HCT116 (cell line): ENCODE data around the gene LIPT2. TPM values are rescaled to one million over a fixed set of nuclear protein-coding genes. Genes with fewer than 3 reads are reported as not detected.

Experiments used
- ATAC-seq: fragments of 200-7000 bp; cut with Tn5 transposase; 2 replicates; pipeline ENCODE4 v1.9.1; 2020; ENCODE audit warnings: mild to moderate bottlenecking, moderate library complexity
- BruUV-seq: library from RNA; stranded (reverse); fragments of 400-500 nt; replicated peaks from 2 replicates; lab custom pipeline; 2021; lab: Mats Ljungman, UMichigan
- CTCF ChIA-PET: fragments of 300-600 bp; sonication (Branson Sonifier 250); formaldehyde crosslinking; loops from one replicate; lab custom pipeline; 2021; ENCODE audit warnings: antibody characterized with exemption; lab: Charles Lee
- POLR2A ChIA-PET: fragments of 300-600, 350-600 bp; sonication (Branson Sonifier 250); formaldehyde crosslinking; loops from one replicate; lab custom pipeline; 2021; ENCODE audit warnings: antibody characterized with exemption; lab: Charles Lee
- RAD21 ChIA-PET, 2 experiments: fragments of 300-600 bp; sonication (Branson Sonifier 250); formaldehyde crosslinking; loops; one replicate each; lab custom pipeline; 2023; ENCODE audit warnings: low total read pairs in 2 of 2; ENCODE audit not compliant: uncharacterized antibody in 2 of 2, unreplicated experiment in 2 of 2, low non-redundant PET in 1 of 2; lab: Charles Lee
- DNase-seq: peaks from one replicate; pipeline ENCODE4 v3.0.0-alpha.2; 2010; ENCODE audit warnings: low read depth, low spot score
- H2AFZ ChIP-seq: fragments of 200-600 bp; shearing (Covaris generic), sonication (generic); 2 replicates; pipeline ENCODE4 v1.6.1; 2017; ENCODE audit warnings: low read depth, mixed run types, mixed read lengths, antibody characterized with exemption, low read length; ENCODE audit not compliant: poor library complexity, severe bottlenecking
- H3K27ac ChIP-seq: 2 replicates; pipeline ENCODE4 v1.5.1; 2012; ENCODE audit warnings: low read depth, low read length
- H3K27me3 ChIP-seq: fragments of 200-600 bp; sonication (generic); 2 replicates; pipeline ENCODE4 v1.6.1; 2016; ENCODE audit warnings: mixed run types, low read length, mixed read lengths; ENCODE audit not compliant: insufficient read depth
- H3K36me3 ChIP-seq, 2 experiments: fragments of 200-500 bp in 1 of 2; fragments of 200-600 bp in 1 of 2; sonication (Bioruptor generic) in 1 of 2; sonication (generic) in 1 of 2; 2 replicates each; pipeline versions ENCODE4 v1.5.1 to v1.6.1; 2014 to 2016; ENCODE audit warnings: low read length in 2 of 2, inconsistent platforms in 1 of 2, mixed read lengths in 1 of 2, mixed run types in 1 of 2; ENCODE audit not compliant: insufficient read depth in 2 of 2, control insufficient read depth in 1 of 2
- H3K4me1 ChIP-seq, 2 experiments: fragments of 200-600 bp in 1 of 2; sonication (generic) in 1 of 2; 2 replicates each; pipeline versions ENCODE4 v1.5.1 to v1.6.1; 2012 to 2017; ENCODE audit warnings: low read length in 2 of 2, inconsistent platforms in 1 of 2, mild to moderate bottlenecking in 1 of 2, mixed read lengths in 1 of 2, mixed run types in 1 of 2, moderate library complexity in 1 of 2; ENCODE audit not compliant: insufficient read depth in 2 of 2, control insufficient read depth in 1 of 2
- H3K4me2 ChIP-seq: fragments of 200-600 bp; sonication (generic); 2 replicates; pipeline ENCODE4 v1.6.1; 2017; ENCODE audit warnings: mixed run types, low read length, mixed read lengths
- H3K4me3 ChIP-seq, 2 experiments: fragments of 200-600 bp in 1 of 2; sonication (generic) in 1 of 2; replicated peaks in 1 of 2; 2 replicates each; pipeline ENCODE4 v1.5.1; 2011 to 2016; ENCODE audit warnings: low read length in 2 of 2, control low read depth in 1 of 2, low read depth in 1 of 2, mild to moderate bottlenecking in 1 of 2, mixed read lengths in 1 of 2, mixed run types in 1 of 2
- H3K79me2 ChIP-seq: fragments of 200-600 bp; sonication (generic); 2 replicates; pipeline ENCODE4 v1.6.1; 2017; ENCODE audit warnings: mild to moderate bottlenecking, mixed run types, low read length, moderate library complexity, mixed read lengths; ENCODE audit not compliant: insufficient read depth
- H3K9ac ChIP-seq: fragments of 200-600 bp; sonication (generic); 2 replicates; pipeline ENCODE4 v1.6.1; 2016; ENCODE audit warnings: low read length, mixed read lengths
- H3K9me2 ChIP-seq: fragments of 200-600 bp; sonication (generic), shearing (Covaris generic); 2 replicates; pipeline ENCODE4 v1.6.1; 2017; ENCODE audit warnings: mixed run types, mild to moderate bottlenecking, moderate library complexity; ENCODE audit not compliant: insufficient read depth
- H3K9me3 ChIP-seq, 2 experiments: fragments of 200-500 bp in 1 of 2; fragments of 200-600 bp in 1 of 2; sonication (Bioruptor generic) in 1 of 2; sonication (generic) in 1 of 2; 2 replicates each; pipeline ENCODE4 v1.6.1; 2014 to 2017; ENCODE audit warnings: low read length in 2 of 2, mixed read lengths in 2 of 2, inconsistent platforms in 1 of 2, low read depth in 1 of 2, mild to moderate bottlenecking in 1 of 2, mixed run types in 1 of 2, moderate library complexity in 1 of 2; ENCODE audit not compliant: control insufficient read depth in 1 of 2, insufficient read depth in 1 of 2
- H4K20me1 ChIP-seq: fragments of 200-600 bp; sonication (generic), shearing (Covaris generic); 2 replicates; pipeline ENCODE4 v1.6.1; 2017; ENCODE audit warnings: mixed run types, mild to moderate bottlenecking, moderate library complexity; ENCODE audit not compliant: insufficient read depth
- CBX3 ChIP-seq: IDR thresholded peaks from 2 replicates; pipeline ENCODE4 v1.6.1; 2012; ENCODE audit warnings: low read depth
- CEBPB ChIP-seq: IDR thresholded peaks from 2 replicates; pipeline ENCODE4 v1.6.1; 2012; ENCODE audit warnings: low read depth
- ELF1 ChIP-seq: IDR thresholded peaks from 2 replicates; pipeline ENCODE4 v1.6.1; 2012; ENCODE audit warnings: low read depth, borderline replicate concordance
- EZH2 ChIP-seq: fragments of 200-600 bp; sonication (generic); IDR thresholded peaks from 2 replicates; pipeline ENCODE4 v1.6.1; 2017; ENCODE audit warnings: antibody characterized with exemption, mixed run types
- EZH2phosphoT487 ChIP-seq: fragments of 200-600 bp; IDR thresholded peaks from 2 replicates; pipeline ENCODE4 v1.6.1; 2018; ENCODE audit warnings: antibody characterized with exemption, borderline replicate concordance
- FOSL1 ChIP-seq: IDR thresholded peaks from 2 replicates; pipeline ENCODE4 v1.6.1; 2012; ENCODE audit warnings: low read depth
- POLR2A ChIP-seq: IDR thresholded peaks from 2 replicates; pipeline ENCODE4 v1.7.0; 2011; ENCODE audit warnings: borderline replicate concordance; ENCODE audit not compliant: insufficient read depth, insufficient read length; ENCODE audit errors: extremely low read depth
- POLR2AphosphoS5 ChIP-seq: IDR thresholded peaks from 2 replicates; pipeline ENCODE4 v1.6.1; 2011; ENCODE audit warnings: mild to moderate bottlenecking, low read depth, low read length, moderate library complexity
- RAD21 ChIP-seq: IDR thresholded peaks from 2 replicates; pipeline ENCODE4 v1.6.1; 2012; ENCODE audit warnings: low read depth, mild to moderate bottlenecking
- SIN3A ChIP-seq: IDR thresholded peaks from 2 replicates; pipeline ENCODE4 v1.6.1; 2012; ENCODE audit warnings: low read depth
- SRF ChIP-seq: IDR thresholded peaks from 2 replicates; pipeline ENCODE4 v1.6.1; 2012; ENCODE audit warnings: low read depth
- TCF7L2 ChIP-seq: IDR thresholded peaks from 2 replicates; pipeline ENCODE4 v1.7.0; 2011; ENCODE audit warnings: borderline replicate concordance, inconsistent platforms; ENCODE audit not compliant: insufficient read depth, insufficient read length; ENCODE audit errors: extremely low read depth
- ZBTB33 ChIP-seq: IDR thresholded peaks from 2 replicates; pipeline ENCODE4 v1.6.1; 2011; ENCODE audit warnings: mild to moderate bottlenecking, low read length, moderate library complexity; ENCODE audit not compliant: insufficient replicate concordance; ENCODE audit errors: extremely low read depth
- ZFX ChIP-seq: fragments of 450-650 bp; IDR thresholded peaks from 2 replicates; pipeline ENCODE4 v1.6.1; 2017
- ZNF274 ChIP-seq: fragments of 200-500 bp; sonication (Bioruptor generic); IDR thresholded peaks from 2 replicates; pipeline ENCODE4 v1.6.1; 2014; ENCODE audit warnings: mild to moderate bottlenecking, low read depth, low read length, inconsistent platforms
- intact Hi-C: fragments of 100-400 bp; cut with micrococcal nuclease; formaldehyde crosslinking; loops from 2 replicates; pipeline ENCODE4 v1.10.0; 2022
- total RNA-seq: library from RNA; stranded (reverse); gene quantifications from one replicate; pipeline ENCODE4 v1.2.1, GENCODE V29; 2021; ENCODE audit not compliant: unreplicated experiment
- TF ChIP-seq, protein P1 (sequence below): IDR thresholded peaks from 2 replicates; pipeline ENCODE4 v1.6.1; 2012
- TF ChIP-seq, protein P2 (sequence below), 3 experiments: fragments of 200-600 bp in 1 of 3; sonication (generic) in 1 of 3; IDR thresholded peaks in 2 of 3; conservative IDR thresholded peaks in 1 of 3; 2 replicates each; pipeline ENCODE4 v1.5.1; 2012 to 2017; ENCODE audit warnings: low read depth in 2 of 3, low read length in 2 of 3, antibody characterized with exemption in 1 of 3, borderline replicate concordance in 1 of 3, control low read depth in 1 of 3, mild to moderate bottlenecking in 1 of 3, mixed read lengths in 1 of 3, mixed run types in 1 of 3, moderate library complexity in 1 of 3; ENCODE audit not compliant: insufficient read depth in 1 of 3

Gene LIPT2
- total RNA-seq, 1 experiment from 2014 or later: 3.4 TPM

GRCh38 chr11:74520927-74521665, 27.6 kb upstream of the LIPT2 start:
- DNase-seq (no peak), ATAC-seq (no peak)
- Histone ChIP-seq H3K9me3 (no peaks in the 10 kb centered on the region), H3K36me3 (no peaks in the 10 kb centered on the region), H3K9ac (no peak overlapping the region), H3K4me2 (no peak overlapping the region), H4K20me1 (no peaks in the 10 kb centered on the region), H3K27me3 (no peaks in the 10 kb centered on the region), H3K4me3 (no peak overlapping the region), H3K79me2 (no peaks in the 10 kb centered on the region), H2AFZ (no peak overlapping the region), H3K9me2 (no peaks in the 10 kb centered on the region), H3K27ac (no peak overlapping the region), H3K4me1 (no peaks in the 10 kb centered on the region)
- TF ChIP-seq ZNF274 (no peak), ZFX (no peak), ELF1 (no peak), FOSL1 (no peak), POLR2A (no peak), TCF7L2 (no peak), CEBPB (no peak), CBX3 (no peak), POLR2AphosphoS5 (no peak), ZBTB33 (no peak), EZH2 (no peak), SIN3A (no peak), EZH2phosphoT487 (no peak), SRF (no peak), RAD21 (no peak)
- TF ChIP-seq, protein P1, sequence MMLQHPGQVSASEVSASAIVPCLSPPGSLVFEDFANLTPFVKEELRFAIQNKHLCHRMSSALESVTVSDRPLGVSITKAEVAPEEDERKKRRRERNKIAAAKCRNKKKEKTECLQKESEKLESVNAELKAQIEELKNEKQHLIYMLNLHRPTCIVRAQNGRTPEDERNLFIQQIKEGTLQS: no peak
- TF ChIP-seq, protein P2, sequence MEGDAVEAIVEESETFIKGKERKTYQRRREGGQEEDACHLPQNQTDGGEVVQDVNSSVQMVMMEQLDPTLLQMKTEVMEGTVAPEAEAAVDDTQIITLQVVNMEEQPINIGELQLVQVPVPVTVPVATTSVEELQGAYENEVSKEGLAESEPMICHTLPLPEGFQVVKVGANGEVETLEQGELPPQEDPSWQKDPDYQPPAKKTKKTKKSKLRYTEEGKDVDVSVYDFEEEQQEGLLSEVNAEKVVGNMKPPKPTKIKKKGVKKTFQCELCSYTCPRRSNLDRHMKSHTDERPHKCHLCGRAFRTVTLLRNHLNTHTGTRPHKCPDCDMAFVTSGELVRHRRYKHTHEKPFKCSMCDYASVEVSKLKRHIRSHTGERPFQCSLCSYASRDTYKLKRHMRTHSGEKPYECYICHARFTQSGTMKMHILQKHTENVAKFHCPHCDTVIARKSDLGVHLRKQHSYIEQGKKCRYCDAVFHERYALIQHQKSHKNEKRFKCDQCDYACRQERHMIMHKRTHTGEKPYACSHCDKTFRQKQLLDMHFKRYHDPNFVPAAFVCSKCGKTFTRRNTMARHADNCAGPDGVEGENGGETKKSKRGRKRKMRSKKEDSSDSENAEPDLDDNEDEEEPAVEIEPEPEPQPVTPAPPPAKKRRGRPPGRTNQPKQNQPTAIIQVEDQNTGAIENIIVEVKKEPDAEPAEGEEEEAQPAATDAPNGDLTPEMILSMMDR (IDR thresholded peaks at IDR 0.05 in 2 of 3, conservative IDR thresholded peaks at IDR 0.05 in 1 of 3; ENCODE audit: borderline replicate concordance in 1 of 3, insufficient read depth in 1 of 3, low read depth in 2 of 3, low read length in 2 of 3): no peak
- intact Hi-C loops: no loop called here
- CTCF ChIA-PET: no interaction called here
- no TSS peak for BruUV-seq
- POLR2A ChIA-PET: no interaction called here
- RAD21 ChIA-PET: no interaction called here
